A673 (cell line): ENCODE results near the gene PCDHA11. TPM values are rescaled to one million over a fixed set of nuclear protein-coding genes. Genes with fewer than 3 reads are reported as not detected.
"Not testable (repeated sequence)": the region's sequence is repeated elsewhere in the genome, so short reads cannot be mapped to it uniquely, and the experiment has no call there.

Source experiments
- BruUV-seq: library from RNA; stranded (reverse); fragments of 400-500 nt; replicated peaks from 2 replicates; lab custom pipeline; 2021; lab: Mats Ljungman, UMichigan
- CTCF ChIA-PET: fragments of 300-600 bp; sonication (Branson Sonifier 250); formaldehyde crosslinking; loops from one replicate; lab custom pipeline; 2022; ENCODE audit warnings: antibody characterized with exemption; lab: Charles Lee
- POLR2A ChIA-PET: fragments of 300-600 bp; sonication (Branson Sonifier 250); formaldehyde crosslinking; loops from one replicate; lab custom pipeline; 2022; ENCODE audit warnings: antibody characterized with exemption; ENCODE audit not compliant: low non-redundant PET; lab: Charles Lee
- DNase-seq: peaks from one replicate; pipeline ENCODE4 v3.0.0-alpha.2; 2015; ENCODE audit warnings: low spot score
- H3K27ac ChIP-seq: fragments of 200-600 bp; sonication (generic); 2 replicates; pipeline ENCODE4 v1.5.1; 2016; ENCODE audit warnings: mixed run types, low read depth, mild to moderate bottlenecking, mixed read lengths, antibody characterized with exemption, low read length; ENCODE audit not compliant: poor library complexity, severe bottlenecking
- H3K27me3 ChIP-seq: fragments of 200-600 bp; sonication (generic); replicated peaks from 2 replicates; pipeline ENCODE4 v1.6.1; 2017; ENCODE audit warnings: mixed run types, low read depth, mild to moderate bottlenecking, mixed read lengths, antibody characterized with exemption, low read length; ENCODE audit not compliant: insufficient read depth, poor library complexity
- H3K36me3 ChIP-seq: fragments of 200-600 bp; sonication (generic); 2 replicates; pipeline ENCODE4 v1.6.1; 2016; ENCODE audit warnings: mixed run types, mild to moderate bottlenecking, mixed read lengths, antibody characterized with exemption, low read length; ENCODE audit not compliant: insufficient read depth, poor library complexity, severe bottlenecking
- H3K4me1 ChIP-seq: fragments of 200-600 bp; sonication (generic); 2 replicates; pipeline ENCODE4 v1.6.1; 2017; ENCODE audit warnings: mixed run types, mild to moderate bottlenecking, mixed read lengths, antibody characterized with exemption, low read length; ENCODE audit not compliant: insufficient read depth, poor library complexity, severe bottlenecking
- H3K4me3 ChIP-seq: fragments of 200-600 bp; sonication (generic); 2 replicates; pipeline ENCODE4 v1.5.1; 2016; ENCODE audit warnings: low read depth, mixed run types, mild to moderate bottlenecking, mixed read lengths, low read length; ENCODE audit not compliant: poor library complexity, severe bottlenecking
- H3K9me3 ChIP-seq: fragments of 200-600 bp; sonication (generic); 2 replicates; pipeline ENCODE4 v1.6.1; 2016; ENCODE audit warnings: mixed run types, low read depth, mild to moderate bottlenecking, mixed read lengths, antibody characterized with exemption, low read length; ENCODE audit not compliant: poor library complexity, severe bottlenecking
- CTCF ChIP-seq: fragments of 300-800, 200-600 bp; sonication (generic); conservative IDR thresholded peaks from 2 replicates; pipeline ENCODE4 v1.5.1; 2017; ENCODE audit warnings: low read depth, mild to moderate bottlenecking, antibody characterized with exemption, low read length, moderate library complexity, mixed read lengths
- EZH2 ChIP-seq: fragments of 200-600 bp; sonication (generic); IDR thresholded peaks from 2 replicates; pipeline ENCODE4 v1.6.1; 2017; ENCODE audit warnings: borderline replicate concordance, low read depth, mild to moderate bottlenecking, mixed read lengths, antibody characterized with exemption, low read length; ENCODE audit not compliant: poor library complexity, severe bottlenecking
- intact Hi-C: fragments of 100-400 bp; cut with micrococcal nuclease; formaldehyde crosslinking; loops from one replicate; pipeline ENCODE4 v1.10.0; 2022; ENCODE audit not compliant: unreplicated experiment
- total RNA-seq: library from RNA; stranded (reverse); gene quantifications from 2 replicates; pipeline ENCODE4 v1.2.3, GENCODE V29; 2021

PCDHA11 gene
- total RNA-seq, 1 experiment from 2014 or later = 15.5 TPM

- H3K4me3 ChIP-seq = peak overlapping the region; percentile 58
- TF ChIP-seq CTCF (peak; percentile 53), EZH2 (no peak)
- H3K9me3 ChIP-seq = peaks cover 11% of the 10 kb centered on the region
- peak; percentile 73 for DNase-seq
- intact Hi-C loops = loop anchor here (5.0 kb wide), 1 partner anchor 214 kb away; no protein-coding TSS in a partner anchor
- no TSS peak for BruUV-seq
- no peaks in the 10 kb centered on the region for H3K36me3 ChIP-seq
- POLR2A ChIA-PET = no interaction called here
- H3K27ac ChIP-seq = peak overlapping the region; percentile 69
- CTCF ChIA-PET = interaction anchor here (0.6 to 1.6 kb wide), 8 partner anchors 13 to 223 kb away, joined by 3 to 7 read pairs (median 4); partner anchors contain the start of genes PCDHA1 and PCDHA13
- no peaks in the 10 kb centered on the region for H3K4me1 ChIP-seq
- H3K27me3 ChIP-seq = no peaks in the 10 kb centered on the region
Observed at GRCh38 chr5:140828362-140828737, 40.4 kb upstream of the PCDHA11 start.

- peaks cover 11% of the 10 kb centered on the region for H3K9me3 ChIP-seq
- H3K4me1 ChIP-seq, POLR2A ChIA-PET, BruUV-seq, H3K27ac ChIP-seq, H3K36me3 ChIP-seq, CTCF ChIA-PET, H3K4me3 ChIP-seq, DNase-seq, H3K27me3 ChIP-seq: not testable (repeated sequence)
- intact Hi-C loops = loop anchor here (5.0 kb wide), 1 partner anchor 212 kb away; no protein-coding TSS in a partner anchor
Observed at GRCh38 chr5:140829511-140830501, 39.0 kb upstream of the PCDHA11 start.

- H3K9me3 ChIP-seq = peaks cover 11% of the 10 kb centered on the region
- DNase-seq = peak; percentile 42
- ChIA-PET POLR2A (no interaction called here), CTCF (no interaction called here)
- BruUV-seq = no TSS peak
- intact Hi-C loops = no loop called here
- H3K4me1 ChIP-seq = no peaks in the 10 kb centered on the region
- no peak within 1 kb of the TSS for H3K4me3 ChIP-seq
- no peak within 1 kb of the TSS for H3K27ac ChIP-seq
- no peaks in the 10 kb centered on the region for H3K36me3 ChIP-seq
- TF ChIP-seq CTCF (peak; percentile 50; the same call in 1 of the 2 replicates), EZH2 (no peak)
- no peaks in the 10 kb centered on the region for H3K27me3 ChIP-seq
Observed at GRCh38 chr5:140833993-140834392, 34.8 kb upstream of the PCDHA11 start, which contains the start of gene PCDHA7. Gene PCDHA7, plus strand, starts transcription at chr5:140834269. Its CDS starts 115 bp downstream, at chr5:140834384.

- H3K27me3 ChIP-seq, H3K4me3 ChIP-seq, H3K4me1 ChIP-seq, H3K36me3 ChIP-seq, POLR2A ChIA-PET, intact Hi-C loops, H3K27ac ChIP-seq, DNase-seq, CTCF ChIA-PET, BruUV-seq: not testable (repeated sequence)
- H3K9me3 ChIP-seq = peaks cover 11% of the 10 kb centered on the region
Observed at GRCh38 chr5:140834439-140835008, 34.2 kb upstream of the PCDHA11 start.
